PC-9 (cell line): Measurements from ENCODE around the gene EPB41L5.

ENCODE experiments used
- EZH2 ChIP-seq: fragments of 200-600 bp; sonication (generic); IDR thresholded peaks from 2 replicates; pipeline ENCODE4 v1.8.0; 2017; ENCODE audit warnings: antibody characterized with exemption, low read depth
- TF ChIP-seq, protein P1 (sequence below): fragments of 200-600 bp; sonication (generic); conservative IDR thresholded peaks from 2 replicates; pipeline ENCODE4 v1.6.1; 2017; ENCODE audit warnings: mixed run types, antibody characterized with exemption, mild to moderate bottlenecking, moderate library complexity

DNA sequence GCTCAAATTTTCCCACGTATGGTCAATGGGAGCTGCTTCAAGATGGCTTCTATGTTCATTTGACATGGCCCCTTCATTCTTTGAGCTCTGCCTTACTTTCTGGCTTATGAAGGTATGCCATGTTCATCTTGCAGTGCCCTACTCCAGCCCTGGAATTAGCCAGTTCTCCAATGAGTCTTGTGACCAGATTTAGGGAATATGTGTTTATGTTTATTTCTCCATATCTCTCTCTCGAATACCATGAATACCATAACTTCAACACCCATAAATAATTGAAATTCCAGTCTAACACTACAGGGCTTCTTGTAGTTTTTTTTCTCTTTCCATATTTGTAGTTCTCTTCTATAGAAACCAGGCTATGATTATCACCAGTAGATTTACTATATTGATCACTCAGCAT, 39.7 kb downstream of the EPB41L5 start:
- TF ChIP-seq, protein P1, sequence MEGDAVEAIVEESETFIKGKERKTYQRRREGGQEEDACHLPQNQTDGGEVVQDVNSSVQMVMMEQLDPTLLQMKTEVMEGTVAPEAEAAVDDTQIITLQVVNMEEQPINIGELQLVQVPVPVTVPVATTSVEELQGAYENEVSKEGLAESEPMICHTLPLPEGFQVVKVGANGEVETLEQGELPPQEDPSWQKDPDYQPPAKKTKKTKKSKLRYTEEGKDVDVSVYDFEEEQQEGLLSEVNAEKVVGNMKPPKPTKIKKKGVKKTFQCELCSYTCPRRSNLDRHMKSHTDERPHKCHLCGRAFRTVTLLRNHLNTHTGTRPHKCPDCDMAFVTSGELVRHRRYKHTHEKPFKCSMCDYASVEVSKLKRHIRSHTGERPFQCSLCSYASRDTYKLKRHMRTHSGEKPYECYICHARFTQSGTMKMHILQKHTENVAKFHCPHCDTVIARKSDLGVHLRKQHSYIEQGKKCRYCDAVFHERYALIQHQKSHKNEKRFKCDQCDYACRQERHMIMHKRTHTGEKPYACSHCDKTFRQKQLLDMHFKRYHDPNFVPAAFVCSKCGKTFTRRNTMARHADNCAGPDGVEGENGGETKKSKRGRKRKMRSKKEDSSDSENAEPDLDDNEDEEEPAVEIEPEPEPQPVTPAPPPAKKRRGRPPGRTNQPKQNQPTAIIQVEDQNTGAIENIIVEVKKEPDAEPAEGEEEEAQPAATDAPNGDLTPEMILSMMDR, result no peak
- TF ChIP-seq EZH2, result no peak
